ENCODE data around the gene TNMD.

TNMD gene

DNA sequence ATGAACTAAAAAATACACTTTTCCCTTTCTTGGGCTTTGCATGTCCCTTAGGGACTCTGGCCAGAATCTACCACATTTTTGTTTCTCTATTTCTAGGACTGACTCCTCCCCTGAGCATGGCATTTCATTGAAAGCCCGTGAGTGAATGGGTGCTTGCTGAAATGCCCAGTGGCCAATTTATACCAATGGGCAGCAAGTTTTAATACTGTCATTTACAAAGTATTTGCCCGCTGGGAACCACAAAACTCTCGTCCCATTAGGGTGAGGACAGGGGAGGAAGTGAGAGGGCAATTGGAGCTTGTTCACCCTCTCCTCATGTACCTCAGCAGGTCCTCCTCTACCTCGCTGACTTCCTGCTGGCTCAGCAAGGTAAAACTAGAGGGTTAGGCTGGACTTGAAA is 60.4 kb downstream of the TNMD start:
- no peak for DNase-seq

DNA sequence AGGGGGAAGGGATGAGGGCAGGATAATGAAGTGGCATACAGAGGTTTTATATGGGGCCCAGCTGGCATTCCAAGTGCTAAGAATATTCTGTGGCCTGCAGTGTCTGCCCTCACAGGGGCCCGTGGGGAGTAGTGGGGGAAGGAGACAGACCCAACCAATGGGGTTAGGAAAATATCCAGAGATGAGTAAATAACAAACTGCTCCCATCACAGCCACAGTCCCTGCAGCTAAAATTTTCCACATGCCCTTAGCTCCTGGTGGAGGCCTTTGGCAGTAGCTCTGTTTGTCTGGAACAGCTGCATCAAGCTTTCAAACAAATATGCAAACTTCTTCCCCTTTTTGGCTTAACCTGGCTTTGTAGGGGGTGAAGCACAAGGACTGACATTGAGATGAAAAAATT is 62.4 kb downstream of the TNMD start:
- DNase-seq, result no peak

- no peak for DNase-seq
Observed at GRCh38 chrX:100647739-100648138, 63.0 kb downstream of the TNMD start.

GRCh38 chrX:100648458-100649417 is 64.0 kb downstream of the TNMD start:
- DNase-seq, result no peak
